Measurements from ENCODE around the gene UMAD1. TPM values are rescaled to one million over a fixed set of nuclear protein-coding genes. Genes with fewer than 3 reads are reported as not detected.
A peak's percentile ranks its signal among the peaks of the same experiment; 100 is the strongest.

Gene UMAD1
- total and polyA plus RNA-seq, 2 of the 13 experiments (the other 11 are each of a cell fraction or from before 2014, with no cell fraction given): 16.8 to 17.6 TPM

- ATAC-seq (no peak), DNase-seq (ENCODE audit: low spot score) (no peak), FAIRE-seq (no peak)
- H3K9ac ChIP-seq (ENCODE audit: insufficient read depth, low read depth, low read length): no peak overlapping the region
- no peak overlapping the region for H3K4me3 ChIP-seq (replicated peaks in 1 of 3; ENCODE audit: insufficient read depth in 1 of 3, low read depth in 2 of 3, low read length in 3 of 3)
- WGBS (ENCODE audit: low lambda C conversion rate): 40% methylated on average over 1 of the region's 1 CpG
- in situ Hi-C loops (cut with HindIII; ENCODE audit: extremely low pct_ligation_motif_present, low pct_unique_long_range_greater_than_20kb) (no loop called here), intact Hi-C loops (cut with micrococcal nuclease; ENCODE audit: unreplicated experiment) (no loop called here)
- no peaks in the 10 kb centered on the region for H3K36me3 ChIP-seq (replicated peaks in 1 of 2; ENCODE audit: control insufficient read depth in 1 of 2, insufficient read depth in 2 of 2, low read length in 2 of 2)
- no peaks in the 10 kb centered on the region for H3K9me3 ChIP-seq (ENCODE audit: low read length)
- CTCF ChIA-PET (ENCODE audit: low intra/inter-chr PET ratio, low total read pairs): no interaction called here
- H2AFZ ChIP-seq (ENCODE audit: low read length): no peak overlapping the region
- H3K27me3 ChIP-seq (ENCODE audit: control insufficient read depth in 1 of 2, insufficient read depth in 2 of 2, low read length in 2 of 2): no peaks in the 10 kb centered on the region
- no peaks in the 10 kb centered on the region for H4K20me1 ChIP-seq (ENCODE audit: insufficient read depth, low read length)
- BruUV-seq (replicated peaks): no TSS peak
- H3K27ac ChIP-seq (ENCODE audit: extremely low read length, insufficient read depth, low read length): no peak overlapping the region
- no peak overlapping the region for H3K4me2 ChIP-seq (ENCODE audit: low read depth, low read length)
- no peaks in the 10 kb centered on the region for H3K79me2 ChIP-seq (ENCODE audit: insufficient read depth, low read length)
- POLR2A ChIA-PET: no interaction called here
- no peaks in the 10 kb centered on the region for H3K4me1 ChIP-seq (ENCODE audit: insufficient read depth, low read length)
- TF ChIP-seq EED (CRISPR knock-in tag; IDR thresholded peaks at IDR 0.05) (no peak), CEBPB (IDR thresholded peaks at IDR 0.05; ENCODE audit: borderline replicate concordance, low read depth, low read length) (peak; percentile 54; the same call in 1 of the 2 replicates)
These were observed 20.3 kb upstream of the UMAD1 start for GRCh38 chr7:7620236-7620635.

- CTCF ChIA-PET (ENCODE audit: low intra/inter-chr PET ratio, low total read pairs): no interaction called here
- in situ Hi-C loops (cut with HindIII; ENCODE audit: extremely low pct_ligation_motif_present, low pct_unique_long_range_greater_than_20kb): no loop called here
- intact Hi-C loops (cut with micrococcal nuclease; ENCODE audit: unreplicated experiment): no loop called here
- FAIRE-seq (no peak), DNase-seq (ENCODE audit: low spot score) (no peak), ATAC-seq (no peak)
- no peaks in the 10 kb centered on the region for H3K27me3 ChIP-seq (ENCODE audit: control insufficient read depth in 1 of 2, insufficient read depth in 2 of 2, low read length in 2 of 2)
- H3K79me2 ChIP-seq (ENCODE audit: insufficient read depth, low read length): no peaks in the 10 kb centered on the region
- H3K4me1 ChIP-seq (ENCODE audit: insufficient read depth, low read length): no peaks in the 10 kb centered on the region
- H3K4me3 ChIP-seq (replicated peaks in 1 of 3; ENCODE audit: insufficient read depth in 1 of 3, low read depth in 2 of 3, low read length in 3 of 3): no peak overlapping the region
- H3K27ac ChIP-seq (ENCODE audit: extremely low read length, insufficient read depth, low read length): no peak overlapping the region
- no peak overlapping the region for H3K4me2 ChIP-seq (ENCODE audit: low read depth, low read length)
- H3K36me3 ChIP-seq (replicated peaks in 1 of 2; ENCODE audit: control insufficient read depth in 1 of 2, insufficient read depth in 2 of 2, low read length in 2 of 2): no peaks in the 10 kb centered on the region
- no peak for TF ChIP-seq NKX3-1 (CRISPR knock-in tag; IDR thresholded peaks at IDR 0.05)
- TF ChIP-seq NCOA1 (CRISPR knock-in tag; IDR thresholded peaks at IDR 0.05): no peak
- no peak for TF ChIP-seq SKI (IDR thresholded peaks at IDR 0.05; ENCODE audit: partially characterized antibody)
- no peak for TF ChIP-seq ZNF496 (CRISPR knock-in tag; IDR thresholded peaks at IDR 0.05; ENCODE audit: insufficient replicate concordance)
- H4K20me1 ChIP-seq (ENCODE audit: insufficient read depth, low read length): no peaks in the 10 kb centered on the region
- POLR2A ChIA-PET: no interaction called here
- no TSS peak for BruUV-seq (replicated peaks)
- H3K9me3 ChIP-seq (ENCODE audit: low read length): no peaks in the 10 kb centered on the region
- no peak overlapping the region for H2AFZ ChIP-seq (ENCODE audit: low read length)
- no peak overlapping the region for H3K9ac ChIP-seq (ENCODE audit: insufficient read depth, low read depth, low read length)
These were observed 19.8 kb upstream of the UMAD1 start for GRCh38 chr7:7620644-7621210.
